Mucosa of descending colon (tissue), 3 donors: ENCODE data around the gene MADD. TPM values are rescaled to one million over a fixed set of nuclear protein-coding genes. Genes with fewer than 3 reads are reported as not detected.

Experiments used
- ATAC-seq: fragments of 200-7000 bp; cut with Tn5 transposase; one replicate; pipeline ENCODE4 v1.9.1; 2020; ENCODE audit warnings: mild to moderate bottlenecking, moderate library complexity
- DNase-seq, 3 donors: peaks; one replicate each; pipeline ENCODE4 v3.0.0-alpha.2; 2020
- H3K36me3 ChIP-seq: fragments of 200-600 bp; one replicate; pipeline ENCODE4 v1.8.0; 2021; ENCODE audit warnings: low read depth, mild to moderate bottlenecking
- H3K4me1 ChIP-seq: fragments of 200-600 bp; one replicate; pipeline ENCODE4 v1.8.0; 2021; ENCODE audit warnings: low read depth, mild to moderate bottlenecking
- H3K4me3 ChIP-seq: fragments of 200-600 bp; one replicate; pipeline ENCODE4 v1.8.0; 2021; ENCODE audit warnings: mild to moderate bottlenecking
- H3K9me3 ChIP-seq: fragments of 200-600 bp; one replicate; pipeline ENCODE4 v1.8.0; 2021; ENCODE audit warnings: mild to moderate bottlenecking
- CTCF ChIP-seq: fragments of 200-600 bp; IDR thresholded peaks from one replicate; pipeline ENCODE4 v1.8.0; 2022; ENCODE audit warnings: antibody characterized with exemption, mild to moderate bottlenecking
- intact Hi-C, 2 donors: fragments of 100-400 bp; cut with DNase I in 1 of 2; cut with micrococcal nuclease in 1 of 2; formaldehyde crosslinking; loops; one replicate each; pipeline versions ENCODE4 v1.11.0 to v1.11.1; 2022; cut with DNase I, micrococcal nuclease
- total RNA-seq, 3 donors: library from RNA; stranded (reverse); fragmentation: NEBNext Ultra II Directional in 2 of 3; extraction: Animal tissue kit (Norgen Biotek cat#: 25700) in 2 of 3; gene quantifications; one replicate each; pipeline versions ENCODE4 v1.2.1 to v1.2.4, GENCODE V29; 2021 to 2023
- donor health status: DM: no; HTN: no; CAD: no; lungs with moderate emphysema.
- donor health status: DM: no; HTN: no; CAD: no.
- donor health status: DM: no; HTN: yes; CAD: no.

MADD gene
- total RNA-seq, 3 donors from 2014 or later: 45.0 to 69.6 (median 67.3) TPM

- Histone ChIP-seq H3K4me3 (no peak overlapping the region), H3K9me3 (no peaks in the 10 kb centered on the region), H3K4me1 (no peaks in the 10 kb centered on the region), H3K36me3 (no peaks in the 10 kb centered on the region)
- peak in 1 of 3 donors; percentile 29 for DNase-seq
- intact Hi-C loops: loop anchor here in 1 of 2 donors (10.0 kb wide), 1 partner anchor 184 kb away; the partner anchor contains the start of gene ARFGAP2
- TF ChIP-seq CTCF: no peak
- no peak for ATAC-seq
These were observed 89.2 kb downstream of the MADD start for GRCh38 chr11:47359162-47359561.

DNA sequence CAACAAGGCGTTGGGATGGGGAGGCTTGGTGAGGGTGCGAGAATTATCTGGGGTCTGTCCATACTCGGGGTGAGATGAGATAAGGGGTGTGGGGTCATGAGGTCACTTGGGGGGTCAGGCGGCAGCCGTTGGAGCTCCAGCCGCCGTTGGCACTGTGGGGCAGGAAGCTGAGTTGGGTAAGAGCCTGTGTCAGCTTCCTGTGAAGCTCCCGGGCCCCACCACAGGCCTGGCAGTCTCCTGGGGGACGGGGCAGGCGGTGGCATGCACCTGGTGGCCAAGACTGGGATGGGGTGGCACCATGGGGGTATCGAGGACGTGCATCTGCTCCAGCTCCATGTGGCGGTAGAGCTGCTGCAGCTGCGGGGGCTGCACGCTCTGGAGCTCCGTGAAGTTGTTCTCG, 89.7 kb downstream of the MADD start:
- DNase-seq (peak in 1 of 3 donors; percentile 60), ATAC-seq (no peak)
- no peaks in the 10 kb centered on the region for H3K4me1 ChIP-seq
- no peaks in the 10 kb centered on the region for H3K36me3 ChIP-seq
- intact Hi-C loops: loop anchor here in 1 of 2 donors (10.0 kb wide), 1 partner anchor 185 kb away; the partner anchor contains the start of gene ARFGAP2
- H3K4me3 ChIP-seq: no peak overlapping the region
- H3K9me3 ChIP-seq: no peaks in the 10 kb centered on the region
- no peak for TF ChIP-seq CTCF

GRCh38 chr11:47360341-47360740, 90.4 kb downstream of the MADD start:
- Histone ChIP-seq H3K4me3 (no peak overlapping the region), H3K9me3 (no peaks in the 10 kb centered on the region), H3K4me1 (no peaks in the 10 kb centered on the region), H3K36me3 (no peaks in the 10 kb centered on the region)
- no peak for TF ChIP-seq CTCF
- ATAC-seq (no peak), DNase-seq (no peak)
- intact Hi-C loops: no loop called here

DNA sequence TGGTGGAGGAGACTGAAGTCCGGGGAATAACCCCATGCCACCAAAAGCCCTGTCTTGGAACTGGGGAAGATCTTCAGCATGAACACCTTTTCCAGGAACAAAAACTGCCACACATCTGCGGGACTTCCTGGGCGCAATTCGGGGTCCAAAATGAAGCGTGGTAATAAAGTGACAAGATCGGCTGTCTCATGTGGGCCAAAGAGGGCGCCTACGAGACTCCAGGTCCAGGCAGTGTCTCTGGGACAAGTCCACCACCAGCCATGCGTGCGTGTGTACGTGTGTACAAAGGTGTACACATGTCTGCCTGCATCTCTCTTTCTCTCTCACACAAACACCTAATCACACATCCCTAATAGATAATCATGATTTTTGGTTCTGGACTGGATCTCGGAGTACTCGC, 91.5 kb downstream of the MADD start:
- H3K4me1 ChIP-seq: no peaks in the 10 kb centered on the region
- TF ChIP-seq CTCF: no peak
- no peaks in the 10 kb centered on the region for H3K36me3 ChIP-seq
- intact Hi-C loops: no loop called here
- ATAC-seq: no peak
- DNase-seq: peak in 1 of 3 donors; percentile 14
- H3K9me3 ChIP-seq: no peaks in the 10 kb centered on the region
- no peak overlapping the region for H3K4me3 ChIP-seq

DNA sequence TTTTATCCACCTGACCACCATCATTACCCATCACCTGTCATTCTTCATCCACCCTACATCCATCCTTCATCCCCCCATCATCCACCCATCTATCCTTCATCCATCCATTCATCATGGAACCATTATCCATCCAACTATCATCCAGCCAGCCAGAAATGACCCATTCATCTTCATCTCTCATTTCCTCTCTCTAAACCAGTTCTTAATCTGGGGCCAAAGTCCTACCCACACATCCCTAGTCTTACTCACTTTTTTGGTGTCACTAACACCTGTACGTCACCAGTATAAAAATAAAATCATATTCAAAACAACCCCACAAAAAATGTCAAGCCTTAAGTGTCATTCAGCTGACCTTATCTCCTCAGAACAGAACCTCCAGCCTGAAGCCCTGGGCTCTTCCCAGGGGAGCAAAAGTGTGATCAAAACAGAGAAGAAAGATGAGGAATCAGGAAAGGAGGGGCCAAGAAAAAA, 96.1 kb downstream of the MADD start:
- no peak for TF ChIP-seq CTCF
- ATAC-seq (no peak), DNase-seq (no peak)
- H3K4me1 ChIP-seq: no peaks in the 10 kb centered on the region
- H3K4me3 ChIP-seq: no peak overlapping the region
- intact Hi-C loops: no loop called here
- no peaks in the 10 kb centered on the region for H3K36me3 ChIP-seq
- H3K9me3 ChIP-seq: no peaks in the 10 kb centered on the region

GRCh38 chr11:47369676-47370075, 99.7 kb downstream of the MADD start:
- no peak for TF ChIP-seq CTCF
- no peak for ATAC-seq
- Histone ChIP-seq H3K36me3 (no peaks in the 10 kb centered on the region), H3K4me1 (no peaks in the 10 kb centered on the region), H3K4me3 (no peak overlapping the region), H3K9me3 (no peaks in the 10 kb centered on the region)
- intact Hi-C loops: loop anchor here in 1 of 2 donors (10.0 kb wide), 1 partner anchor 85 kb away; no protein-coding TSS in a partner anchor
- no peak for DNase-seq
